ENCODE measurements around the gene ANAPC15.
A peak's percentile ranks its signal among the peaks of the same experiment; 100 is the strongest.
"Not testable (repeated sequence)": the region's sequence is repeated elsewhere in the genome, so short reads cannot be mapped to it uniquely, and the experiment has no call there.

ANAPC15 gene

GRCh38 chr11:72112143-72112977, at the start of gene ANAPC15:
ANAPC15 (minus strand) TSS chr11:72112695; CDS start chr11:72111276, 1,419 bp downstream.
- no peak for TF ChIP-seq ZFX (IDR thresholded peaks at IDR 0.05)
- TF ChIP-seq, protein P1, sequence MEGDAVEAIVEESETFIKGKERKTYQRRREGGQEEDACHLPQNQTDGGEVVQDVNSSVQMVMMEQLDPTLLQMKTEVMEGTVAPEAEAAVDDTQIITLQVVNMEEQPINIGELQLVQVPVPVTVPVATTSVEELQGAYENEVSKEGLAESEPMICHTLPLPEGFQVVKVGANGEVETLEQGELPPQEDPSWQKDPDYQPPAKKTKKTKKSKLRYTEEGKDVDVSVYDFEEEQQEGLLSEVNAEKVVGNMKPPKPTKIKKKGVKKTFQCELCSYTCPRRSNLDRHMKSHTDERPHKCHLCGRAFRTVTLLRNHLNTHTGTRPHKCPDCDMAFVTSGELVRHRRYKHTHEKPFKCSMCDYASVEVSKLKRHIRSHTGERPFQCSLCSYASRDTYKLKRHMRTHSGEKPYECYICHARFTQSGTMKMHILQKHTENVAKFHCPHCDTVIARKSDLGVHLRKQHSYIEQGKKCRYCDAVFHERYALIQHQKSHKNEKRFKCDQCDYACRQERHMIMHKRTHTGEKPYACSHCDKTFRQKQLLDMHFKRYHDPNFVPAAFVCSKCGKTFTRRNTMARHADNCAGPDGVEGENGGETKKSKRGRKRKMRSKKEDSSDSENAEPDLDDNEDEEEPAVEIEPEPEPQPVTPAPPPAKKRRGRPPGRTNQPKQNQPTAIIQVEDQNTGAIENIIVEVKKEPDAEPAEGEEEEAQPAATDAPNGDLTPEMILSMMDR (conservative IDR thresholded peaks at IDR 0.05) = no peak

DNA sequence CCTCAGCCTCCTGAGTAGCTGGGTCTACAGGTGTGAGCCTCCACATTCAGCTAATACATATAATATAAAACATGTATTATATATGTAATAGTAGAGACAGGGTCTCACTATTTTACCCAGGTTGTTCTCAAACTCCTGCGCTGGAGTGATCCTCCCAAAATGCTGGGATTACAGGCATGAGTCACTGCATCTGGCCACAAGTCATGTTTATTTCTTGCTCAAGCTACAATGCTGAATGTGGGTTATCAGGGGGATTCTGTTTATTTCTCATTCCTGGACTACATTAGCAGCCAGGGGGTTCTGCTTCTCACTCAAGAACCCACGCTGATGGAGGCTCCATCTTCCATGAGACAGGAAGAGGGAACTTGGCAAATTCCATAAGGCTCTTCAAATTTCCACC, 47.8 kb upstream of the ANAPC15 start:
- no peak overlapping the region for H3K27ac ChIP-seq
- TF ChIP-seq, protein P1 (conservative IDR thresholded peaks at IDR 0.05) = no peak
- TF ChIP-seq ZFX (IDR thresholded peaks at IDR 0.05) = no peak

More at GRCh38 chr11:72112143-72112977, at the start of gene ANAPC15:
- H3K27ac ChIP-seq = peak within 1 kb of the TSS; percentile 82

GRCh38 chr11:72157131-72157530, 44.6 kb upstream of the ANAPC15 start:
- H3K27ac ChIP-seq = no peak overlapping the region
- TF ChIP-seq ZFX (IDR thresholded peaks at IDR 0.05) = no peak
- TF ChIP-seq, protein P1 (conservative IDR thresholded peaks at IDR 0.05) = no peak

DNA sequence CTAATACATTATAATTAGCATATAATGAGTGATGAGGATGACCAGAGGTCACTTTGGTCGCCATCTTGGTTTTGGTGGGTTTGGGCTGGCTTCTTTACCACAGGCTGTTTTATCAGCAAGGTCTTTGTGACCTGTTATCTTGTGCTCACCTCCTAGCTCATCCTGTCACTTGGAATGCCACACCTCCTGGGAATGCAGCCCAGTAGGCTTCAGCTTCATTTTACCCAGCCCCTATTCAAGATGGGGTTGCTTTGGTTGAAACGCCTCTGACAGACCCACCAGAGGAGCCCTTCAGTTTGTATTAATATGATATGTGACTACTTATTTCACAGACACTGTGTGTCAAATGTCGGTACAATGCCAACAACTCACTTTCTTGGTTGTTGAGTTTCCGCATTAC, 43.3 kb upstream of the ANAPC15 start:
- no peak for TF ChIP-seq ZFX (IDR thresholded peaks at IDR 0.05)
- no peak overlapping the region for H3K27ac ChIP-seq

GRCh38 chr11:72154816-72155215, 42.3 kb upstream of the ANAPC15 start:
- TF ChIP-seq ZFX (IDR thresholded peaks at IDR 0.05) = no peak
- TF ChIP-seq, protein P1 (conservative IDR thresholded peaks at IDR 0.05) = no peak
- no peak overlapping the region for H3K27ac ChIP-seq

- not testable (repeated sequence) for H3K27ac ChIP-seq
These were observed 41.4 kb upstream of the ANAPC15 start for GRCh38 chr11:72153874-72154273.

DNA sequence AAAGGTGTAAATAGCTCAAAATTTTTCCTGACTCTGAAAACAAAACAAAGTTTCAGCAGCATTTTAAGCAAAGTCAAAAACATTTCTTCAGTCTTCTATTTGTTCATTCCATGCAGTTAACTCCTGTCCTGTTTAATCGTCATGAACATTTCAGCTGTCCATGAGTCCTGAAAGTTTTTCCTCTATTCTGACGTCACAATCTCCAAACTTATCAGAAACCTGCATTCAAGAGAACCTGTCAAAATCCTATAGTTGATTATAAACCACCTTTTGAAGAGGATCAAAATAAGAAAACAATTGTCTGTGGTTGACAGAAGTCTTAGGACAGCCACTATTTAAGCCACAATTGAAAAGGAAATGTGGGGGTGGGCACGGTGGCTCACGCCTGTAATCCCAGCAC, 38.4 kb upstream of the ANAPC15 start:
- TF ChIP-seq, protein P1 (conservative IDR thresholded peaks at IDR 0.05) = no peak
- TF ChIP-seq ZFX (IDR thresholded peaks at IDR 0.05) = no peak
- no peak overlapping the region for H3K27ac ChIP-seq

- TF ChIP-seq ZFX (IDR thresholded peaks at IDR 0.05) = no peak
- TF ChIP-seq, protein P1 (conservative IDR thresholded peaks at IDR 0.05) = no peak
- no peak overlapping the region for H3K27ac ChIP-seq
These were observed 34.1 kb upstream of the ANAPC15 start for GRCh38 chr11:72146625-72147024.

Measured in C4-2B (cell line).